ENCODE measurements around the gene C1QTNF6.

The C1QTNF6 gene

DNA sequence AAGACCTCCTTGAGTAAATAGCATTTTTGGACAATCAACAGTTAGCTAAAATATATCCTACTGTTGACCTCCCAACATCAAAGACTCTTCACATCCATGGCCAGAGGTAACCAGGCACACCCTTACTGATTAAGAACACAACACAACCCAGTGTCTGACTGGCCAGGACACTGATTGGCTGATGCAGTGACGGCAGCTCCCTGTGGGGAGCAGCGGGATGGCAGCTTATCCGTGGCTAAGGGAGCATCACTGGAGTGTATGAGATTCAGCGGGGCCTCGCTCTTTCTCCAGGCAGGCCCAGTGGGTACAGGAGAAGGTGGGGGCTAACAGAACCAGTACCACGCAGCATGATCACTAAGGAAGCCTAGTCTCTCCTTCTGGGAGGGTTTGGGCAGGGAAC is 28.0 kb downstream of the C1QTNF6 start:
- no peak for DNase-seq

GRCh38 chr22:37158963-37159290 is 29.1 kb downstream of the C1QTNF6 start:
- no peak for DNase-seq

DNA sequence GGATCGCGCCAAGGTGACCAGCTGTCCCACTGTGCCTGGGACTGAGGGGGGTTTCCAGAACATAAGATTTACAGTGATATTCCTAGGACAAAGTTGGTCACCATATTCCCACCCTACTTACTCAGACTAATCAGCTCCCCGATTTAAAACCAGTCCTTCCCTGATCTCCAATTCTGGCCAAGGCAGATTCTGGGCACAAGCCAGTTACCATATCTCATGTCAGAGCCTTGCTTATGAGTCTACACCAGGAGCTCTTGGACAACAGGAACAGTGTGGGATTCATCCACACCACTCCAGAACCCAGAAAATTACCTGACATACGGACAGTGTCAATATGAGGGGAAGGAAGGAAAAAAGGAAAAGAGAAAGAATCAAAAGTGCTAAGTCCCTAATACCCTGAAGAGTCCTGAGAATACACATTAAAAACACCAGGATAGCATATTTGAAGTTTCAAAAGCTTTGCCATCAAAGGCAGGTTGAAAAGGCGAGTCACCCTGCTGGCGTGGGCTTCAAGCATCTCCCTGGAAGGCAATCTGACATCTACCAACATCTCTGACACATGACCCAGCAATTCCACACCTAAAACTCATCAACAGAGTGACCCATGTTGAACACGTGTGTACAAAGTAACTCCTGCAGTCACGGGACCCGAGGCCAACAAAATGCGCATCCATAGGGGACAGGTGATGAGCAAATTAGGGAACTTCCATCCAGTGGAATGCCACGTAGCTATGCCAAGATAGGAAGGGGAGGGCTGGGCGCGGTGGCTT is 30.3 kb downstream of the C1QTNF6 start:
- DNase-seq = no peak

- DNase-seq = no peak
Measured at GRCh38 chr22:37156686-37157435, 31.2 kb downstream of the C1QTNF6 start.

DNA sequence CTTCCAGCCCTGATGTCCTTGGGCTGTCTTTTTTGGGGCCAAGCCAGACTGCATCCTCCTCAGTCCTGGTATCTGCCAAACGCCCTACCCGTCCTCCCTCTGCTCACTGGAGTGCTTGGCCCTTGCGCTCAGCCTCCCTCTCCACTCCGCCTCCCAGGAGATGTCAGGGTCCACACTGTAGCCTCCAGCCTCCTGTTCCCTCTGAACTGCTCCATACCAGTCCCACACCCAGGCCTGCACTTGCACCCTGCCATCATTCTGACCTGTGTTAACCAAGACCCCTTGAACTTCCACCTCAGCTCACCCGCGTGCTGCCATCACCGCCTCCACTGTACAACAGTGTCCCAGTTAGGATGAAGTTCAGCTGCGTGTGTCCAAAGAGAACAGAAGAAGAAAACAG is 32.1 kb downstream of the C1QTNF6 start:
- DNase-seq = no peak

DNA sequence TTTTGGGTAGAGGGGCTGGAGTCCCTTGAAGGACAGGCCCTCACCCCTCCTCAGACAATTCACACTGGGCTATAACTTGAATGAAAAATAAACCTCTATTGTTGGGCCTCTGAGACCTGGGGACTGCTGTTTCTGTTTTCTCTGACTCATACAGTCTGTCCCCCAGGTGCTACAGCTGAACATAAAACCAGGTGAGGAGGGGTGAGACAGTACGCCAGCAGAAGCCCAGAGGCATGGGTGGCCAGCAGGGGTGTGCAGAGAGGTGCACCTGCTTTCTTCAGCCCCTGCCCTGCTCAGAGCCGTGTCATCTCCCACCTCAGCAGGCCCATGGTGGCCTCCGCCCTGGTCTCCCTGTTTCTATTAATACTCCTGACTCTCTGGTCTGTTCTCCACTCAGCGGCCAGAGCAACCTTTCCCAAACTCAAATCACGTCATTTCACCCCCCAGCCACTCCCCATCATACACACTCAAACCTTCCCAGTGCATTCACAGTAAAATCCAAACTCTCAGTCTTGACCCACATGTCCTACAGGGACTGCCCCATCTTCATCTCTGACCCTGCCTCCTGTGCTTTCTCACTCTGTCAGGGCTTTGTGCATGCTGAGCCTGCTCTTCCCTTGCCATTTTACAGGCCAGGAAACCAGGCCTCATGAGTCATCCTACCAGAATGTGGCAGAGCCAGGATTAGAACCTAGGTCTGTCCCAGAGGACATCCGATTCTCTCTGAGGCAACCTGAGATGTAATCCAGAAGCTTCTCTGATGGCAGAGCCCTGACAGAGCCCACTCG is 32.9 kb downstream of the C1QTNF6 start:
- no peak for DNase-seq

DNA sequence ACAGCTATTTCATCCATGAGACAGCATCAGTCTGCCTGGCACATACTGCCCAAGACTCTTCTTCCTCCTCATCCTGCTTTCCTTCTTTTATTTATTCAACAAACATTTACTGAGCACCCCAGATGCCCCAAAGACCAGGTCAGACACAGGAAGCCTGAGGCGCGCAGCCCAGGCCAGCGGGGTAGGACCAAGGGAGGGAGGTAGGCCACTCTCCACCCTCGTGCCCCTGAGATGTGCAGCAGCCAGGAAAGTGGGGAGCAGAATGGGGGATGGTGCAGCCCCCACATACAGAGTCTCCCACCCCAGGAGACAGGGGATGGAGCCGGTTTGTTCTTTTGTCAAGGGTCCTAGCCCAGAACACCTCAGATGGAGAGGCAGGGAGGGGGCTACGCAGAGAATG is 34.1 kb downstream of the C1QTNF6 start:
- no peak for DNase-seq

- no peak for DNase-seq
Measured at GRCh38 chr22:37151401-37151800, 36.6 kb downstream of the C1QTNF6 start.

- DNase-seq = no peak
Measured at GRCh38 chr22:37150701-37151100, 37.3 kb downstream of the C1QTNF6 start.

DNA sequence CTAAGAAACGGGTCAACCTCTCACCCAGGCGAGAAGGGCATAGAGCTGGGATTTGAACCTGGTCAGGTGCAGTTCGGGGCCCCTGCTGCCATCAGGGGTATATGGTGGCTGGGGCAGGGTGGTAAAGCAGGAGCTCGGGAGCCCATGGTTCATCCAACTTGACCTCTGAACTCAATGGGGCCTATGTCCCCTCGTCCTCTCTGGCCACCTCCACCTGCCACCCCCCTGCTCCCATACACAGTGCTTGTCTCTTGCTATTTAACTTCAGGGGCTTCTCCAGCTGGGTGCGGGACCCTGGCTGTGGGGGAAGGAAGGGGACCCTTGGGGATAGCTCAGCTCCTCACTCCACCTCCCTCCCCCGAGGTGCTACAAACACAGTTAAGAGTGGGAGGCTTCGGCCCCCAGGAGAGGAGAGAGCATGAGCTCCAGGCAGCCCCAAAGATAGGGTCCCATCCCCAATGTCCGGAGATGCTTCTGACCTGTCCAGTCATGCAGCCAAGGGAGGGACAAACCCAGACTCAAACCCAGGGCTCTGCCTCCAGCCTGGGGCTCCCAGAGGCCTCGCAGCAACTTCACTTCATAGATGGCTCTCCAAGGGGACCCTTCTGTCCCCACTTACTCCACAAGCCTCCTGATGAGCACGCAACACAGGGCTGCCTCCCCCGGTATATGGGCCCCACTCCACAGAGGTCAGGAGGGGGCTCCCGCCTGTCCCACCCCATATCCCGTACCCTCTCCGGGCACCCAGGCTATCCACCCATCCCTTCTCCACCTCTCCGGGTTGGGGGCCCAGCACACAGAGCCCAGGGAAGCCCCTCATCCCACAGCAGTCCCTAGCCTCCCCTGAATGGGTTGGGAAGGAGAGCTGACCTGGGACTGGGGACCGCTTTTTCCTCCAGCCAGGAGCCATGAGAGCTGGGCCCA is 39.0 kb downstream of the C1QTNF6 start:
- DNase-seq = no peak

GRCh38 chr22:37148031-37148651 is 39.9 kb downstream of the C1QTNF6 start:
- no peak for DNase-seq

DNA sequence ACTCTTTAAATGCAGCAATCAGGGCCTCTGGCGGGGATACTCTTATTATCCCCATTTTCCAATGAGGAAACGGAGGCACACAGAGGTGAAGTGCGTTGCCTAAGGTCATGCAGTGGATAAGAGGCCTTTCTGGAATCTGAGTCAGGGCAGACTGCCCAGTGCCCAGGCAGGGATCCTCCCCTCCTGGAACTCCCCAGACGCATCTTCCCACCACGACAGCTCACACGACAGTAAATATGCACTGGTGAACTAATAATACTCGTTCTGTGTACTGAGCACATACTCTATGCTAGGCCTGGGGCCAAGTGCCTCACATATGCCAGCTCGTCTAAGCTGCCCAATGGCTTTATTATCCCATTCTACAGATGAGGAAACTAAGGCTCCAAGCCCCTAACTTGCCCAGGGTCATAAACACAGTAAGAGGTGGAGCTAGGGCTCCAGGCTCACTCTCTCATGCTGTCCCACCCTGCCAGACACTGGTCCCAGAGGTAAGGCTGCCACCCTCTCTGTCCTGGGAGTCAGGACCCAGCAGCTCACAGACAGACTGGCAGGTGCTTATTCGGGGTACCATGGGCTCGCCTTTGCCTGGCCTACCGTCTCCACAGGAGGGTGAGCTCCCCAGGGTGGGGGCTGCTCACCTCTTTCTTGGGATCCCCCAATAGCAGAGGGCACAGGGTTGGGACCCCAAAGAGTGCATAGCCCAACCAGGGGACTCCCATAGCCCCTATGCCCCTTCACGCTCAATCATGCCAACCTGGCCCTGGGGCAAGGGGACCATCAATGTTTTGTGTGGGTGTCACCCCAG is 40.7 kb downstream of the C1QTNF6 start:
- DNase-seq = no peak

DNA sequence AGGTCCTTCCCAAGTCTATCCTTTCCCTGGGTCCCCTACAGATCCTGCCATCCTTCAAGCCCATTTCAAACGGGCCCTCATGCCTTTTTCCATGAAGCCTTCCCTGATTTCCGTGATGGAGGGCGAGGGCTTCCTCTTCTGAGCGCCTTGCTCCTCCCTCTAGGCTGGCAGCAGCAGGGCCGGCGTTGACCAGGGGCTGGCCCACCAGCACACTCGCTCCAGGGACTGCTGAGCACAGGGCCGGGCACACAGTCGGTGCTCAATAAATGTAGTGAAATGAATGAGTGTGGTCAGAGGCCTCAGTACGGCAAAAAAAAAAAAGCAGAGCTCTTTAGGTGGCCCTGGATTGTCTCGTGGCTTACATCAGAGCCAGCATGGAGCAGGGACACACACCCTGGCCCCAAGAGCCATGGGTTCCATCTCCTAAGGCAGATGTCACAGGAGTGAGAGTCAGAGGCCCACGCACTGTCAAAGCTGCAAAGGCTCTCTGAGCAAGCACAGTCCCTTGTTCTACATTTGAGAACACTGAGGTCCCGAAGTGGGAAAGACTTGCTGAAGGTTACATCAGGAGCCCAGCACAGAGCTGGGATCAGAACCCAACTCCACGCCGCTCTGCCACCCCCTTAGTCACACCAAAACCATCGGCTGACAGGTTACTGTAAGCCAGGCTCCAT is 41.4 kb downstream of the C1QTNF6 start:
- no peak for DNase-seq

DNA sequence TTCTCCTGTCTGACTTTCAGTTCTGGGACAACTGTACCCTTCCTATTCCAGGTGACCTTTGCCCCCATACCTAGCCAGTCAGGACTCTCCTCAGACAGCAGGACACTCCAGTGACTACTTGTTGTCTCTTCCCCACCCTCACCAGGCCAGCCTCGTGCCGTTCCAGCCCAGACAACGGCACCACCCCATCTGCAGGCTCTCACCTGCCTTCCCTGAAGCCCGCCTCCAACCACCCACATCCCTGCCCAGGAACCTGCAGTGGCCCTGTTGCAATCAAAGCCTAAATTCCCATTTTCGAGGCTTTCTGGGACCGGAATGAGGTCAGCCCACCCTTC is 42.0 kb downstream of the C1QTNF6 start:
- DNase-seq = no peak

DNA sequence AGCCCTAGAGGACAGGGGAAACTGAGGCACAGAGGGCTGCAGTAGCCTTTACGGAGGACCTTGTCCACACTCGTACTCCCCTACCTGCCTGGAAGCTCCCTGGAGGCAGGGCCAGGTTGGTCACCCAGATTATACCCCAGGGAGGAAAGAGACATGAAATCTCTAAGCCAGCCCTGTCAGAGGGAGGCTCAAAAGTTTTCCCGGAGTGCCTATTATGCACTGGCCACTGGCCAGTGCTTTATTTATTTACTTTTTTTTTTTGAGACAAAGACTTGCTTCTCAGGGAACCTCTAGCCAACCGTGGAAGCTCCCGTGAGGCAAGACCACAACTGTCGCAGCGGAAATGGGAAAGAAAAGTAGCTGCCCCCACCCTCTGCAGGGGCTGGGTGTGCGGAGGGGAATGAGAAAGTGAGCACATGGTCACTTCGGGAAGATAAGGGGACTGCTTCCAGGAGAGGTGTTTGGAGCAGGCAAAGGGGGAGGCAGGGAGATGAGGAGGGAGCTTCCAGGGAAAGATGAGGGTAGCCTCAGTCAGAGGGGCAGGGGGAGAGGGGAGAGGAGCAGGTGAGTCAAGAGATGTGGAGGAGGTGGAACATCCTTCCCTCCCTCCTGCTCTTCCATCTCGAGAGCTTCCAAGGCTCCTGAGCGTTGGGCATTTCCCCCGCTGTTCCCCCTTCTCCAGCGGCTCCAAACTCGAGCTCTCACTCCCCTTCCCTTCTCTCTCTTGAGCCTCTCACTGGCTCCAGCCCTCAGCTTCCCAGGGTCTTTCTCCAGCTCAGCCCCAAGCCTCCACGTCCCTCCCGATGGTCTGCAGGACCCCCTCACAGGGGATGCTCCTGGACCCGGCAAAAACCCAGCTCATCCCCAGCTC is 42.6 kb downstream of the C1QTNF6 start:
- DNase-seq = no peak

GRCh38 chr22:37144180-37144554 is 43.9 kb downstream of the C1QTNF6 start:
- DNase-seq = no peak

DNA sequence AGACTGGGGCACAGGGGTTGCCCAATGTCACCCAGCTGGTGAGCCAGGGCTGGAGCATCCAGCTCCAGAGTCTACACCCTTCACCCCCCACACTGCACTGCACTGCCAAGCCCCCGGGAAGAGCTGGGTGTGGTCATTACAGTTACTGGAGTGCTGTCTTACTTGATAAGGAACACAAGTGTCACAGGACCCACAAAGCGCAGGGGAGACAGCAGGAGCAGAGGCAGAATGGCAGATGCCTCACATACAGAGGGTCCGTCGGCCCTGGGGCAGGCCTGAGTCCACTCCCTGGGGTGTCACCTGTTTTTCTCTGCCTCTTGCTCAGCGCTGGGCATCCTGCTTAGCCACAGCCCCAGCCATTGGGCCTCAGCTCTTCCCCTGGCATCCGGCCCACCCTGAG is 46.1 kb downstream of the C1QTNF6 start:
- DNase-seq = no peak

- no peak for DNase-seq
Measured at GRCh38 chr22:37141476-37141875, 46.6 kb downstream of the C1QTNF6 start.

DNA sequence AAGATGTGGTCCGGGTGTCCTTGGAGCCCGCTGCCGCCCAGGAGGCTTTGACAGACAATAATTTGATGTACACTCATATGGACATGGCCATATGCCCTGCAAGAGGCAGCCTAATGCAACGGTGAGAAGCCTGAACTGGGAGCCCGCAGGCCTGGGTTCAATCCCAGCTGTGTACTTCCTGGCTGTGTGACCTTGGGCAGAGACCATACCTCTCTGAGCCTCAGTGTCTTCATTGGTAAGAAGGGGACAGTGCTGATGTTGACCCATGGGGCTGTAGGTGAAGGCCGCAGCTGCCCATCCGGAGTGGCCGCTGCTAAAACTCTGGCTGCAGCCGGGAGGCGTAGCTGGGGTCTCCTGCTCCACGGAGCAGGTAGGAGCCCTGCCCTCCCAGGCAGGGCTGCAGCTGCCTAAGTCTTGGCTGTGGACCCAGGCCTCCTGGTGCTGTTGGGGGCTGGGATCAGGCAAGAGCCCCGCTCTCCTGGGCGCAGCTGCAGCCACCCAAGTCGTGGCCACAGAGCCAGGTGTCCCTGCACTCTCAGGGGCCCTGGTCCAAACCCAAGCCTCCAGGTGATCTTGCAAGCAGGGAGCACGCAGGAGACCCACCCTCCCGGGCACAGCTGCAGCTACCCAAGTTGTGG is 47.2 kb downstream of the C1QTNF6 start:
- no peak for DNase-seq
